IMR-90 (cell line): Measurements from ENCODE around the gene UBL7. TPM values are rescaled to one million over a fixed set of nuclear protein-coding genes. Genes with fewer than 3 reads are reported as not detected.

ENCODE experiments used
- ATAC-seq: fragments of 200-7000 bp; cut with Tn5 transposase; 2 replicates; pipeline ENCODE4 v1.9.1; 2020; ENCODE audit warnings: low read depth, mild to moderate bottlenecking, moderate library complexity
- BruUV-seq: library from RNA; stranded (reverse); fragments of 400-500 nt; replicated peaks from 2 replicates; lab custom pipeline; 2021; lab: Mats Ljungman, UMichigan
- CTCF ChIA-PET: fragments of 300-600 bp; formaldehyde crosslinking; extraction: SDS; loops from one replicate; lab custom pipeline; 2021; ENCODE audit warnings: antibody characterized with exemption; lab: Yijun Ruan, JAX
- POLR2A ChIA-PET: fragments of 300-600 bp; sonication (Branson Sonifier 250); formaldehyde crosslinking; loops from one replicate; lab custom pipeline; 2022; ENCODE audit warnings: antibody characterized with exemption; ENCODE audit not compliant: unreplicated experiment; lab: Charles Lee
- DNase-seq: peaks from one replicate; pipeline ENCODE4 v3.0.0; 2013
- H2AFZ ChIP-seq: replicated peaks from 2 replicates; pipeline ENCODE3; 2013; ENCODE audit warnings: low read length, mild to moderate bottlenecking; ENCODE audit not compliant: poor library complexity
- H2AK5ac ChIP-seq: 2 replicates; pipeline ENCODE4 v1.6.1; 2013; ENCODE audit warnings: low read depth, low read length, inconsistent platforms
- H2AK9ac ChIP-seq: replicated peaks from 2 replicates; pipeline ENCODE3; 2013; ENCODE audit warnings: mild to moderate bottlenecking, low read depth, low read length, moderate library complexity; ENCODE audit not compliant: poor library complexity
- H2BK120ac ChIP-seq: 2 replicates; pipeline ENCODE4 v1.6.1; 2013; ENCODE audit warnings: low read depth, low read length, inconsistent platforms
- H2BK15ac ChIP-seq: 3 replicates; pipeline ENCODE4 v1.6.1; 2013; ENCODE audit warnings: low read depth, low read length, inconsistent platforms
- H2BK20ac ChIP-seq: 2 replicates; pipeline ENCODE4 v1.6.1; 2013; ENCODE audit warnings: low read depth, mild to moderate bottlenecking, inconsistent platforms, low read length, moderate library complexity
- H2BK5ac ChIP-seq: 2 replicates; pipeline ENCODE4 v1.6.1; 2013; ENCODE audit warnings: mild to moderate bottlenecking, low read depth, low read length, inconsistent platforms; ENCODE audit not compliant: poor library complexity, severe bottlenecking
- H3K14ac ChIP-seq: replicated peaks from 2 replicates; pipeline ENCODE4 v1.6.1; 2013; ENCODE audit warnings: low read depth, low read length, inconsistent platforms
- H3K18ac ChIP-seq: 2 replicates; pipeline ENCODE4 v1.6.1; 2013; ENCODE audit warnings: low read depth, low read length, control low read depth
- H3K23ac ChIP-seq: 2 replicates; pipeline ENCODE4 v1.6.1; 2013; ENCODE audit warnings: low read depth, low read length, inconsistent platforms
- H3K27ac ChIP-seq: 2 replicates; pipeline ENCODE4 v1.5.1; 2013; ENCODE audit warnings: mild to moderate bottlenecking, control low read depth, low read length; ENCODE audit not compliant: insufficient read depth
- H3K27me3 ChIP-seq: 2 replicates; pipeline ENCODE4 v1.6.1; 2013; ENCODE audit warnings: low read length; ENCODE audit not compliant: control insufficient read depth, insufficient read depth
- H3K36me3 ChIP-seq: 2 replicates; pipeline ENCODE4 v1.6.1; 2013; ENCODE audit warnings: low read length, mixed read lengths; ENCODE audit not compliant: control insufficient read depth, insufficient read depth
- H3K4ac ChIP-seq: 2 replicates; pipeline ENCODE4 v1.6.1; 2013; ENCODE audit warnings: low read depth, low read length, inconsistent platforms
- H3K4me1 ChIP-seq: 2 replicates; pipeline ENCODE4 v1.6.1; 2013; ENCODE audit warnings: low read length, mixed read lengths; ENCODE audit not compliant: control insufficient read depth, insufficient read depth
- H3K4me2 ChIP-seq: 2 replicates; pipeline ENCODE4 v1.6.1; 2013; ENCODE audit warnings: low read depth, mild to moderate bottlenecking, control low read depth, low read length, moderate library complexity
- H3K4me3 ChIP-seq: 2 replicates; pipeline ENCODE4 v1.5.1; 2013; ENCODE audit warnings: low read depth, mild to moderate bottlenecking, control low read depth, low read length, moderate library complexity; ENCODE audit not compliant: insufficient read depth
- H3K56ac ChIP-seq: 2 replicates; pipeline ENCODE4 v1.6.1; 2013; ENCODE audit warnings: low read length, inconsistent platforms; ENCODE audit not compliant: insufficient read depth; ENCODE audit errors: extremely low read depth
- H3K79me1 ChIP-seq, 2 experiments: 2 replicates each; pipeline ENCODE4 v1.6.1; 2013; ENCODE audit warnings: low read length in 2 of 2, inconsistent platforms in 1 of 2, low read depth in 1 of 2
- H3K9ac ChIP-seq: 2 replicates; pipeline ENCODE4 v1.6.1; 2013; ENCODE audit warnings: low read depth, low read length, control low read depth
- H3K9me1 ChIP-seq: 2 replicates; pipeline ENCODE4 v1.6.1; 2013; ENCODE audit warnings: low read length, inconsistent platforms; ENCODE audit not compliant: insufficient read depth
- H3K9me3 ChIP-seq: 2 replicates; pipeline ENCODE4 v1.6.1; 2013; ENCODE audit warnings: low read length; ENCODE audit not compliant: control insufficient read depth, insufficient read depth
- H4K20me1 ChIP-seq: 2 replicates; pipeline ENCODE4 v1.6.1; 2013; ENCODE audit warnings: low read length, inconsistent platforms; ENCODE audit not compliant: insufficient read depth
- H4K5ac ChIP-seq: 2 replicates; pipeline ENCODE4 v1.6.1; 2013; ENCODE audit warnings: mild to moderate bottlenecking, low read depth, low read length, control low read depth
- H4K8ac ChIP-seq, 2 experiments: 2 replicates each; pipeline ENCODE4 v1.6.1; 2013; ENCODE audit warnings: low read depth in 2 of 2, low read length in 2 of 2, control low read depth in 1 of 2, inconsistent platforms in 1 of 2
- H4K91ac ChIP-seq: 2 replicates; pipeline ENCODE4 v1.6.1; 2013; ENCODE audit warnings: low read depth, low read length, inconsistent platforms; ENCODE audit not compliant: insufficient read depth
- BHLHE40 ChIP-seq: fragments of 150-350 bp; IDR thresholded peaks from 2 replicates; pipeline ENCODE4 v1.6.1; 2016; ENCODE audit warnings: mild to moderate bottlenecking, low read depth, low read length
- ELK1 ChIP-seq: fragments of 150-350 bp; IDR thresholded peaks from 2 replicates; pipeline ENCODE4 v1.6.1; 2016; ENCODE audit warnings: low read depth, mild to moderate bottlenecking, low read length, moderate library complexity, borderline replicate concordance
- FOS ChIP-seq: fragments of 150-350 bp; IDR thresholded peaks from 2 replicates; pipeline ENCODE4 v1.6.1; 2016; ENCODE audit warnings: low read depth, low read length
- MAZ ChIP-seq: IDR thresholded peaks from 2 replicates; pipeline ENCODE4 v1.6.1; 2012; ENCODE audit warnings: low read depth, mild to moderate bottlenecking, low read length, improper control_type of control experiment, moderate library complexity, borderline replicate concordance
- NFE2L2 ChIP-seq: fragments of 150-350 bp; IDR thresholded peaks from 2 replicates; pipeline ENCODE4 v1.6.1; 2016; ENCODE audit warnings: low read depth, mild to moderate bottlenecking, low read length
- RCOR1 ChIP-seq: IDR thresholded peaks from 2 replicates; pipeline ENCODE4 v1.6.1; 2012; ENCODE audit warnings: mild to moderate bottlenecking, low read length, improper control_type of control experiment; ENCODE audit not compliant: insufficient replicate concordance
- RFX5 ChIP-seq: IDR thresholded peaks from 2 replicates; pipeline ENCODE4 v1.8.0; 2012; ENCODE audit warnings: low read depth, mild to moderate bottlenecking, low read length, moderate library complexity
- USF2 ChIP-seq: fragments of 150-350 bp; IDR thresholded peaks from 2 replicates; pipeline ENCODE4 v1.6.1; 2017; ENCODE audit warnings: mild to moderate bottlenecking, antibody characterized with exemption, low read length, low read depth
- WGBS, 2 experiments: methylation state at CpG; one replicate each; pipeline versions ENCODE4 v1.1.5 to v1.1.7; 2013; ENCODE audit warnings: missing lambda C conversion rate in 2 of 2; ENCODE audit not compliant: insufficient read length in 1 of 2; ENCODE audit errors: extremely low coverage in 2 of 2; 5-methylcytosine and 5-hydroxymethylcytosine counted together
- dilution Hi-C: fragments of 300-500 bp; cut with HindIII; formaldehyde crosslinking; loops from one replicate; pipeline ENCODE4 v1.14.3; 2018; ENCODE audit warnings: low sequenced_read_pairs; ENCODE audit not compliant: unreplicated experiment
- in situ Hi-C: fragments of 300-500 bp; cut with MboI; formaldehyde crosslinking; loops from 3 replicates; pipeline ENCODE4 v1.14.3; 2019; ENCODE audit warnings: low sequenced_read_pairs, inconsistent platforms, mixed read lengths
- intact Hi-C: fragments of 100-400 bp; cut with micrococcal nuclease; formaldehyde crosslinking; loops from 2 replicates; pipeline ENCODE4 v1.10.0; 2022
- polyA plus RNA-seq, 3 experiments: library from polyadenylated mRNA; depleted of rRNA; stranded (reverse); fragments of >200 nt; gene quantifications; 2 replicates each; pipeline ENCODE4 v1.2.3, GENCODE V29; 2012; ENCODE audit warnings: low replicate concordance in 1 of 3
- total RNA-seq: library from RNA; depleted of rRNA; stranded (reverse); fragments of >200 nt; gene quantifications from 2 replicates; pipeline ENCODE4 v1.2.3, GENCODE V29; 2012

UBL7 gene
- total and polyA plus RNA-seq, 2 of the 4 experiments (the other 2 are of a cell fraction): 68.1 to 78.4 TPM

GRCh38 chr15:74409225-74409624 is 51.7 kb downstream of the UBL7 start:
- H4K8ac ChIP-seq: no peak overlapping the region
- H2AFZ ChIP-seq: no peak overlapping the region
- dilution Hi-C loops: no loop called here
- in situ Hi-C loops: no loop called here
- H3K14ac ChIP-seq: no peak overlapping the region
- intact Hi-C loops: no loop called here
- H3K4me2 ChIP-seq: no peak overlapping the region
- H2AK5ac ChIP-seq: no peak overlapping the region
- H3K36me3 ChIP-seq: peaks cover 6% of the 10 kb centered on the region; the same call in 1 of the 2 replicates
- peaks cover 34% of the 10 kb centered on the region for H3K9me1 ChIP-seq
- H2AK9ac ChIP-seq: peak overlapping the region; percentile 57
- no peaks in the 10 kb centered on the region for H4K20me1 ChIP-seq
- H3K4ac ChIP-seq: no peak overlapping the region
- H2BK120ac ChIP-seq: no peak overlapping the region
- H3K56ac ChIP-seq: no peak overlapping the region
- no peaks in the 10 kb centered on the region for H3K27me3 ChIP-seq
- ATAC-seq: no peak
- H3K27ac ChIP-seq: no peak overlapping the region
- TF ChIP-seq ELK1 (no peak), FOS (no peak), MAZ (no peak), RCOR1 (no peak), USF2 (no peak), BHLHE40 (no peak), NFE2L2 (no peak), RFX5 (no peak)
- ChIA-PET CTCF (no interaction called here), POLR2A (no interaction called here)
- H4K91ac ChIP-seq: no peak overlapping the region
- H2BK5ac ChIP-seq: peak overlapping the region; percentile 87
- H4K5ac ChIP-seq: no peak overlapping the region
- no peak overlapping the region for H3K18ac ChIP-seq
- no peak for DNase-seq
- no peak overlapping the region for H3K23ac ChIP-seq
- H3K79me1 ChIP-seq: peaks cover 0 to 35% of the 10 kb centered on the region in 2 experiments; a peak in 2 of 4 replicates
- WGBS, 2 experiments: no CpG with 5 or more reads among the region's 7 CpGs
- no TSS peak for BruUV-seq
- no peak overlapping the region for H2BK20ac ChIP-seq
- H3K9me3 ChIP-seq: no peaks in the 10 kb centered on the region
- H3K4me3 ChIP-seq: no peak overlapping the region
- no peak overlapping the region for H3K9ac ChIP-seq
- H3K4me1 ChIP-seq: peaks cover 17% of the 10 kb centered on the region
- H2BK15ac ChIP-seq: no peak overlapping the region
